Motor neuron (in vitro differentiated cells): ENCODE measurements around the gene MYH14. TPM values are rescaled to one million over a fixed set of nuclear protein-coding genes. Genes with fewer than 3 reads are reported as not detected.

Experiments
- ATAC-seq, 8 experiments: fragments of 200-7000 bp; cut with Tn5 transposase; replicated peaks in 6 of 8; 2 replicates each; pipeline ENCODE4 v1.8.0; 2021; ENCODE audit warnings: mild to moderate bottlenecking in 8 of 8, moderate library complexity in 8 of 8
- H3K27ac ChIP-seq, 2 donors: fragments of 250-450 bp; sonication (Bioruptor Pico); 2 replicates each; pipeline ENCODE4 v1.9.0; 2021; ENCODE audit warnings: antibody characterized with exemption in 2 of 2, mild to moderate bottlenecking in 2 of 2, moderate library complexity in 1 of 2
- H3K4me1 ChIP-seq, 2 donors: fragments of 250-450 bp; sonication (Bioruptor Pico); replicated peaks in 1 of 2; 2 replicates each; pipeline ENCODE4 v1.6.1; 2021; ENCODE audit warnings: antibody characterized with exemption in 2 of 2, mild to moderate bottlenecking in 2 of 2, moderate library complexity in 1 of 2
- H3K4me3 ChIP-seq, 5 donors: fragments of 250-450 bp; sonication (Bioruptor Pico); 2 replicates each; pipeline ENCODE4 v1.9.0; 2021; ENCODE audit warnings: antibody characterized with exemption in 5 of 5, mild to moderate bottlenecking in 5 of 5, moderate library complexity in 4 of 5
- WGBS, 10 experiments: fragments of 450-650 bp; shearing (Covaris generic); methylation state at CpG; one replicate each; pipeline ENCODE4 v1.0.0; 2022; 5-methylcytosine and 5-hydroxymethylcytosine counted together
- in situ Hi-C, 9 experiments: fragments of 400-800 bp; cut with MboI; loops; one replicate each; pipeline ENCODE4 v1.15.0; 2021; ENCODE audit warnings: low sequenced_read_pairs in 9 of 9, low pct_unique_long_range_greater_than_20kb in 2 of 9; ENCODE audit not compliant: unreplicated experiment in 9 of 9
- total RNA-seq, 8 experiments: library from RNA; unstranded; fragments of 300-600 nt; gene quantifications; 2 replicates each; pipeline versions ENCODE4 v1.2.3 to v1.2.4, GENCODE V29; 2022

MYH14 gene
- total RNA-seq, 8 experiments from 2014 or later: 0.18 to 2.2 (median 0.54) TPM

- ATAC-seq: no peak
- Histone ChIP-seq H3K4me3 (no peak overlapping the region), H3K27ac (no peak overlapping the region), H3K4me1 (no peaks in the 10 kb centered on the region)
- in situ Hi-C loops: no loop called here
- WGBS, 10 experiments: 0 to 92% (median 0%) methylated on average over 1 to 2 of the region's 2 CpGs; no CpG with 5 or more reads in 5 of the 10 experiments
Observed at GRCh38 chr19:50300051-50300450, 96.6 kb downstream of the MYH14 start.

- 15 to 71% (median 43%) methylated on average over 1 to 9 of the region's 10 CpGs; no CpG with 5 or more reads in 1 of the 10 experiments for WGBS, 10 experiments
- ATAC-seq: peak in 5 of 8 experiments; percentile 44 to 99 (median 96)
- H3K27ac ChIP-seq: no peak overlapping the region
- H3K4me3 ChIP-seq: no peak overlapping the region
- no peaks in the 10 kb centered on the region for H3K4me1 ChIP-seq
- in situ Hi-C loops: no loop called here
Observed at GRCh38 chr19:50300814-50301606, 97.6 kb downstream of the MYH14 start.

- in situ Hi-C loops: no loop called here
- 0 to 80% (median 75%) methylated on average over 1 to 6 of the region's 10 CpGs; no CpG with 5 or more reads in 5 of the 10 experiments for WGBS, 10 experiments
Observed at GRCh38 chr19:50301607-50301971, 98.2 kb downstream of the MYH14 start.

GRCh38 chr19:50303558-50303957 lies 100.1 kb downstream of the MYH14 start:
- Histone ChIP-seq H3K4me3 (no peak overlapping the region), H3K27ac (no peak overlapping the region), H3K4me1 (no peaks in the 10 kb centered on the region)
- in situ Hi-C loops: no loop called here
- no peak for ATAC-seq

More at GRCh38 chr19:50301607-50301971, 98.2 kb downstream of the MYH14 start:
- ATAC-seq: no peak
- Histone ChIP-seq H3K4me1 (no peaks in the 10 kb centered on the region), H3K27ac (no peak overlapping the region), H3K4me3 (no peak overlapping the region)

- in situ Hi-C loops: no loop called here
- no peak for ATAC-seq
- Histone ChIP-seq H3K4me1 (no peaks in the 10 kb centered on the region), H3K4me3 (no peak overlapping the region), H3K27ac (no peak overlapping the region)
- WGBS, 10 experiments: 60 to 63% methylated on average over 4 to 10 of the region's 21 CpGs; no CpG with 5 or more reads in 8 of the 10 experiments
Observed at GRCh38 chr19:50308991-50309390, 105.6 kb downstream of the MYH14 start.

GRCh38 chr19:50309396-50310125 lies 106.1 kb downstream of the MYH14 start:
- 0 to 21% (median 16%) methylated on average over 1 to 2 of the region's 16 CpGs; no CpG with 5 or more reads in 6 of the 10 experiments for WGBS, 10 experiments
- Histone ChIP-seq H3K4me3 (no peak overlapping the region), H3K4me1 (no peaks in the 10 kb centered on the region), H3K27ac (no peak overlapping the region)
- ATAC-seq: no peak
- in situ Hi-C loops: no loop called here

GRCh38 chr19:50310759-50311465 lies 107.5 kb downstream of the MYH14 start:
- peaks cover 0 to 4% of the 10 kb centered on the region in 2 donors for H3K4me1 ChIP-seq
- WGBS, 10 experiments: 0 to 42% (median 19%) methylated on average over 1 to 8 of the region's 10 CpGs; no CpG with 5 or more reads in 4 of the 10 experiments
- in situ Hi-C loops: no loop called here
- no peak overlapping the region for H3K27ac ChIP-seq
- no peak for ATAC-seq
- no peak overlapping the region for H3K4me3 ChIP-seq

- 0 to 28% (median 7%) methylated on average over 1 to 2 of the region's 42 CpGs; no CpG with 5 or more reads in 7 of the 10 experiments for WGBS, 10 experiments
- H3K27ac ChIP-seq: no peak overlapping the region
- peaks cover 0 to 4% of the 10 kb centered on the region in 2 donors for H3K4me1 ChIP-seq
- ATAC-seq: peak in 1 of 8 experiments; percentile 81
- in situ Hi-C loops: no loop called here
- H3K4me3 ChIP-seq: peak overlapping the region in 1 of 5 donors; percentile 4
Observed at GRCh38 chr19:50311723-50312635, 108.6 kb downstream of the MYH14 start.

- no peak overlapping the region for H3K27ac ChIP-seq
- no peak overlapping the region for H3K4me3 ChIP-seq
- 0 to 90% (median 34%) methylated on average over 1 to 12 of the region's 27 CpGs; no CpG with 5 or more reads in 2 of the 10 experiments for WGBS, 10 experiments
- in situ Hi-C loops: no loop called here
- H3K4me1 ChIP-seq: peaks cover 0 to 4% of the 10 kb centered on the region in 2 donors
- no peak for ATAC-seq
Observed at GRCh38 chr19:50312967-50313811, 109.8 kb downstream of the MYH14 start.

GRCh38 chr19:50313812-50314536 lies 110.6 kb downstream of the MYH14 start:
- in situ Hi-C loops: no loop called here
- 30 to 50% methylated on average over 2 to 5 of the region's 20 CpGs; no CpG with 5 or more reads in 8 of the 10 experiments for WGBS, 10 experiments
- ATAC-seq: no peak
- no peak overlapping the region for H3K27ac ChIP-seq
- no peak overlapping the region for H3K4me3 ChIP-seq
- H3K4me1 ChIP-seq: peaks cover 0 to 4% of the 10 kb centered on the region in 2 donors
